Measurements from ENCODE around the gene PRPF6. TPM values are rescaled to one million over a fixed set of nuclear protein-coding genes. Genes with fewer than 3 reads are reported as not detected.

The PRPF6 gene
- total and polyA plus RNA-seq, 2 donors (not counting 3 experiments of a cell fraction or from before 2014, with no cell fraction given) = 35.3 to 67.4 TPM

DNA sequence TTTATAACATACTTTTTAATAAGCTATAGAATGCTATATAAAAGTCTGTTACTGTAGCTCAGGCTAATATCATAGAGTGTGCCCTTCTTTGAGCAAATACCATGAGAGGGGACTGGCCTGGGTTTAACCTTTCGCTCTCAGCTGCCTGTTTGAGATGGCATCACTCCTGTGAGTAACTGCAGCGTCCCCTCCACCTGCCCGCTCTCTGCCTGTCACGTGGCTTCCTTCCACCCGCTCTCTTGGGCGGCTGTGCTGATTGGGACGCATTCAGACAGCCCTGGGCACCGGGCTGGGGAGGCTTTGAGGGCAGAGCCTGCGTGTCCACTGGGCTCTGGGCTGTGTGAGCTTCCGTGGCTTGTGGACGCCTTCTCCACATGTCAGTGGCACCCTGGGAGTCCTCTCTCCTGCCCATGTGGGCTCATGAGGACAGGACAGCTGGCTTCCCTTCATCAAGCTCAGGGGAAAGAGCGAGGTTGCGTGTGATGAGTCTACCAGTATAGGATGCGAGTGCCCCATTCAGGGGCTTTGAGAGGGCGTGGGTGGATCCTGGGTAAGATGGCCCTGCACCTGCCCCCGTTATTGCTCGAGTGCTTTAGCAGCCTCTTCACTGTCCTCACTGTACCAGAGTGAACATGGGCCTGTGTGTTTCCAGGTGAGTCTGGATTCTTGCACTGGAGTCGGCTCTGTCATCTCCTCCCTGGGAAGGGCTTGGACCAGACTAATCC lies 44.3 kb downstream of the PRPF6 start:
- TF ChIP-seq MYC (IDR thresholded peaks at IDR 0.05; ENCODE audit: low read depth, low read length) = no peak
- Histone ChIP-seq H3K4me2 (ENCODE audit: insufficient read depth, low read length) (no peak overlapping the region), H3K27me3 (ENCODE audit: control insufficient read depth in 2 of 2, insufficient read depth in 2 of 2, low read length in 2 of 2) (no peaks in the 10 kb centered on the region), H3K9ac (replicated peaks; ENCODE audit: extremely low read depth, insufficient read depth, low read length) (no peak overlapping the region), H3K79me2 (ENCODE audit: control insufficient read depth, insufficient read depth, low read length) (no peaks in the 10 kb centered on the region), H3K27ac (ENCODE audit: insufficient read depth, low read depth, low read length) (no peak overlapping the region), H3K4me3 (replicated peaks in 1 of 3; ENCODE audit: insufficient read depth in 1 of 3, low read depth in 1 of 3, low read length in 3 of 3) (no peak overlapping the region), H3K9me1 (replicated peaks; ENCODE audit: control insufficient read depth, extremely low read depth, insufficient read depth, low read length) (no peaks in the 10 kb centered on the region), H4K20me1 (replicated peaks; ENCODE audit: control insufficient read depth, extremely low read depth, insufficient read depth, low read length) (no peaks in the 10 kb centered on the region), H3K4me1 (ENCODE audit: control insufficient read depth, extremely low read depth, insufficient read depth, low read length) (no peaks in the 10 kb centered on the region), H2AFZ (ENCODE audit: low read depth, low read length) (no peak overlapping the region), H3K36me3 (ENCODE audit: control insufficient read depth in 2 of 2, extremely low read depth in 1 of 2, insufficient read depth in 2 of 2, low read length in 2 of 2) (peaks cover 7 to 70% of the 10 kb centered on the region in 2 experiments), H3K9me3 (replicated peaks; ENCODE audit: control insufficient read depth, insufficient read depth, low read length) (no peaks in the 10 kb centered on the region)
- dilution Hi-C loops (cut with MboI; ENCODE audit: extremely low pct_ligation_motif_present, low sequenced_read_pairs) = no loop called here
- no TSS peak for BruUV-seq (replicated peaks)
- DNase-seq (ENCODE audit: low read depth, low spot score) (no peak), FAIRE-seq (no peak)
- ChIA-PET CTCF (interaction anchor here (0.7 kb wide), 1 partner anchor 13 kb away, joined by 4 read pairs; no protein-coding TSS in a partner anchor), POLR2A (no interaction called here)
- intact Hi-C loops (cut with micrococcal nuclease) = no loop called here

DNA sequence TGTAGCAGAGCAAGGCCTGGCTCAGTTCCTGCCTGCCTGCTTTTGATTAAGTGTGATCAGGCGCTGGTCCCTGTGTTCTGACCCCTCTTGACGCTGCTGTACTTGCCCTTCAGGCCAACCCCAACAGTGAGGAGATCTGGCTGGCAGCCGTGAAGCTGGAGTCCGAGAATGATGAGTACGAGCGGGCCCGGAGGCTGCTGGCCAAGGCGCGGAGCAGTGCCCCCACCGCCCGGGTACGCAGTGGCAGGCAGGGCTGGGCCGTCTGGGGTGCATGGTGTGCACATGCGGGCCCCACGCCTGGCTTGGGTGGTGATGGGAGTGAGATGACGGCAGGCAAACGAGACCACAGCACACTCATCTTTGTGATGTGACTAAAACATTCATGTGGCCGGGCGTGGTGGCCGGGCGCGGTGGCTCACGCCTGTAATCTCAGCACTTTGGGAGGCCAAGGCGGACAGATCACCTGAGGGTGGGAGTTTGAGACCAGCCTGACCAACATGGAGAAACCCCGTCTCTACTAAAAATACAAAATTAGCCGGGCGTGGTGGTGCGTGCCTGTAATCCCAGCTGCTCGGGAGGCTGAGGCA lies 45.0 kb downstream of the PRPF6 start:
- Histone ChIP-seq H3K4me2 (ENCODE audit: insufficient read depth, low read length) (no peak overlapping the region), H3K4me1 (ENCODE audit: control insufficient read depth, extremely low read depth, insufficient read depth, low read length) (no peaks in the 10 kb centered on the region), H3K4me3 (replicated peaks in 1 of 3; ENCODE audit: insufficient read depth in 1 of 3, low read depth in 1 of 3, low read length in 3 of 3) (no peak overlapping the region), H2AFZ (ENCODE audit: low read depth, low read length) (no peak overlapping the region), H3K9ac (replicated peaks; ENCODE audit: extremely low read depth, insufficient read depth, low read length) (no peak overlapping the region), H3K79me2 (ENCODE audit: control insufficient read depth, insufficient read depth, low read length) (no peaks in the 10 kb centered on the region), H3K27me3 (ENCODE audit: control insufficient read depth in 2 of 2, insufficient read depth in 2 of 2, low read length in 2 of 2) (no peaks in the 10 kb centered on the region), H3K9me1 (replicated peaks; ENCODE audit: control insufficient read depth, extremely low read depth, insufficient read depth, low read length) (no peaks in the 10 kb centered on the region), H3K27ac (ENCODE audit: insufficient read depth, low read depth, low read length) (no peak overlapping the region), H3K9me3 (replicated peaks; ENCODE audit: control insufficient read depth, insufficient read depth, low read length) (no peaks in the 10 kb centered on the region), H4K20me1 (replicated peaks; ENCODE audit: control insufficient read depth, extremely low read depth, insufficient read depth, low read length) (no peaks in the 10 kb centered on the region), H3K36me3 (ENCODE audit: control insufficient read depth in 2 of 2, extremely low read depth in 1 of 2, insufficient read depth in 2 of 2, low read length in 2 of 2) (peaks cover 13 to 70% of the 10 kb centered on the region in 2 experiments)
- intact Hi-C loops (cut with micrococcal nuclease) (no loop called here), dilution Hi-C loops (cut with MboI; ENCODE audit: extremely low pct_ligation_motif_present, low sequenced_read_pairs) (no loop called here)
- no TSS peak for BruUV-seq (replicated peaks)
- ChIA-PET CTCF (interaction anchor here (1.5 kb wide), 1 partner anchor 31 kb away, joined by 3 read pairs; no protein-coding TSS in a partner anchor), POLR2A (no interaction called here)
- DNase-seq (ENCODE audit: low read depth, low spot score) (no peak), FAIRE-seq (no peak)
- TF ChIP-seq, protein P1, sequence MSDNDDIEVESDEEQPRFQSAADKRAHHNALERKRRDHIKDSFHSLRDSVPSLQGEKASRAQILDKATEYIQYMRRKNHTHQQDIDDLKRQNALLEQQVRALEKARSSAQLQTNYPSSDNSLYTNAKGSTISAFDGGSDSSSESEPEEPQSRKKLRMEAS (IDR thresholded peaks at IDR 0.05; ENCODE audit: insufficient read depth, insufficient read length) = no peak
- TF ChIP-seq JUN (IDR thresholded peaks at IDR 0.05; ENCODE audit: borderline replicate concordance, insufficient read depth, insufficient read length, low read depth) (no peak), FOS (IDR thresholded peaks at IDR 0.05; ENCODE audit: borderline replicate concordance, insufficient read depth, low read length) (no peak), POLR2AphosphoS5 (IDR thresholded peaks at IDR 0.05; ENCODE audit: insufficient read depth, low read depth, low read length) (no peak), POLR2A (IDR thresholded peaks at IDR 0.05; ENCODE audit: low read depth, low read length) (no peak), GATA2 (IDR thresholded peaks at IDR 0.05; ENCODE audit: insufficient read depth, insufficient read length, low read depth, low read length) (no peak), MYC (IDR thresholded peaks at IDR 0.05; ENCODE audit: low read depth, low read length) (no peak), EZH2 (IDR thresholded peaks at IDR 0.05; ENCODE audit: borderline replicate concordance, low read depth, low read length, severe bottlenecking) (no peak)
- TF ChIP-seq, protein P2, sequence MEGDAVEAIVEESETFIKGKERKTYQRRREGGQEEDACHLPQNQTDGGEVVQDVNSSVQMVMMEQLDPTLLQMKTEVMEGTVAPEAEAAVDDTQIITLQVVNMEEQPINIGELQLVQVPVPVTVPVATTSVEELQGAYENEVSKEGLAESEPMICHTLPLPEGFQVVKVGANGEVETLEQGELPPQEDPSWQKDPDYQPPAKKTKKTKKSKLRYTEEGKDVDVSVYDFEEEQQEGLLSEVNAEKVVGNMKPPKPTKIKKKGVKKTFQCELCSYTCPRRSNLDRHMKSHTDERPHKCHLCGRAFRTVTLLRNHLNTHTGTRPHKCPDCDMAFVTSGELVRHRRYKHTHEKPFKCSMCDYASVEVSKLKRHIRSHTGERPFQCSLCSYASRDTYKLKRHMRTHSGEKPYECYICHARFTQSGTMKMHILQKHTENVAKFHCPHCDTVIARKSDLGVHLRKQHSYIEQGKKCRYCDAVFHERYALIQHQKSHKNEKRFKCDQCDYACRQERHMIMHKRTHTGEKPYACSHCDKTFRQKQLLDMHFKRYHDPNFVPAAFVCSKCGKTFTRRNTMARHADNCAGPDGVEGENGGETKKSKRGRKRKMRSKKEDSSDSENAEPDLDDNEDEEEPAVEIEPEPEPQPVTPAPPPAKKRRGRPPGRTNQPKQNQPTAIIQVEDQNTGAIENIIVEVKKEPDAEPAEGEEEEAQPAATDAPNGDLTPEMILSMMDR (IDR thresholded peaks at IDR 0.05; ENCODE audit: extremely low read depth in 1 of 2, insufficient read depth in 1 of 2, low read depth in 1 of 2, low read length in 2 of 2) = no peak
